ENCODE data around the gene PCDHB5.

DNA sequence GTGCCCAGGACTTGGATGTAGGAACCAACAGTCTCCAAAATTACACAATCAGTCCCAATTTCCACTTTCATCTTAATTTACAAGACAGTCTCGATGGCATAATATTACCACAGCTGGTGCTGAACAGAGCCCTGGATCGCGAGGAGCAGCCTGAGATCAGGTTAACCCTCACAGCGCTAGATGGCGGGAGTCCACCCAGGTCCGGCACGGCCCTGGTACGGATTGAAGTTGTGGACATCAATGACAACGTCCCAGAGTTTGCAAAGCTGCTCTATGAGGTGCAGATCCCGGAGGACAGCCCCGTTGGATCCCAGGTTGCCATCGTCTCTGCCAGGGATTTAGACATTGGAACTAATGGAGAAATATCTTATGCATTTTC lies 39.8 kb upstream of the PCDHB5 start:
- TF ChIP-seq, protein P1, sequence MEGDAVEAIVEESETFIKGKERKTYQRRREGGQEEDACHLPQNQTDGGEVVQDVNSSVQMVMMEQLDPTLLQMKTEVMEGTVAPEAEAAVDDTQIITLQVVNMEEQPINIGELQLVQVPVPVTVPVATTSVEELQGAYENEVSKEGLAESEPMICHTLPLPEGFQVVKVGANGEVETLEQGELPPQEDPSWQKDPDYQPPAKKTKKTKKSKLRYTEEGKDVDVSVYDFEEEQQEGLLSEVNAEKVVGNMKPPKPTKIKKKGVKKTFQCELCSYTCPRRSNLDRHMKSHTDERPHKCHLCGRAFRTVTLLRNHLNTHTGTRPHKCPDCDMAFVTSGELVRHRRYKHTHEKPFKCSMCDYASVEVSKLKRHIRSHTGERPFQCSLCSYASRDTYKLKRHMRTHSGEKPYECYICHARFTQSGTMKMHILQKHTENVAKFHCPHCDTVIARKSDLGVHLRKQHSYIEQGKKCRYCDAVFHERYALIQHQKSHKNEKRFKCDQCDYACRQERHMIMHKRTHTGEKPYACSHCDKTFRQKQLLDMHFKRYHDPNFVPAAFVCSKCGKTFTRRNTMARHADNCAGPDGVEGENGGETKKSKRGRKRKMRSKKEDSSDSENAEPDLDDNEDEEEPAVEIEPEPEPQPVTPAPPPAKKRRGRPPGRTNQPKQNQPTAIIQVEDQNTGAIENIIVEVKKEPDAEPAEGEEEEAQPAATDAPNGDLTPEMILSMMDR (IDR thresholded peaks at IDR 0.05): no peak
- no peak for TF ChIP-seq EZH2 (IDR thresholded peaks at IDR 0.05; ENCODE audit: borderline replicate concordance, insufficient read depth, low read depth, low read length, poor library complexity, severe bottlenecking)

All from B cell (primary cell).